Stomach (tissue), 9 donors: ENCODE results near the gene NLRC3. TPM values are rescaled to one million over a fixed set of nuclear protein-coding genes. Genes with fewer than 3 reads are reported as not detected.

ENCODE experiments used
- DNase-seq, 2 donors: peaks; one replicate each; pipeline versions ENCODE4 v3.0.0 to v3.0.0-alpha.2; 2013 to 2019
- H3K27ac ChIP-seq, 5 donors: fragments of 200-600 bp in 4 of 5; sonication (generic) in 4 of 5; one replicate each; pipeline ENCODE4 v1.5.1; 2013 to 2019; ENCODE audit warnings: mild to moderate bottlenecking in 1 of 5, moderate library complexity in 1 of 5
- H3K27me3 ChIP-seq, 3 donors: fragments of 200-600 bp; sonication (generic); one replicate each; pipeline ENCODE4 v1.5.1; 2017 to 2019; ENCODE audit warnings: mixed run types in 1 of 3
- H3K36me3 ChIP-seq, 4 donors: fragments of 200-600 bp; sonication (generic); 1 replicate in 3 of 4; 2 replicates in 1 of 4; pipeline ENCODE4 v1.5.1; 2016 to 2019
- H3K4me1 ChIP-seq, 4 donors: fragments of 200-600 bp; sonication (generic); one replicate each; pipeline ENCODE4 v1.5.1; 2016 to 2019
- H3K4me3 ChIP-seq, 4 donors: fragments of 200-600 bp; sonication (generic) in 3 of 4; one replicate each; pipeline ENCODE4 v1.5.1; 2016 to 2019; ENCODE audit warnings: mild to moderate bottlenecking in 1 of 4
- H3K9me3 ChIP-seq, 4 donors: fragments of 200-600 bp; sonication (generic); one replicate each; pipeline ENCODE4 v1.5.1; 2016 to 2019
- EP300 ChIP-seq: sonication (generic); formaldehyde crosslinking; IDR thresholded peaks from one replicate; pipeline ENCODE4 v1.6.1; 2017; ENCODE audit warnings: antibody characterized with exemption
- POLR2A ChIP-seq, 4 donors: fragments of 450-650 bp; IDR thresholded peaks; one replicate each; pipeline ENCODE4 v1.6.1; 2016; ENCODE audit warnings: antibody characterized with exemption in 4 of 4, control low read depth in 2 of 4, mild to moderate bottlenecking in 1 of 4, moderate library complexity in 1 of 4
- POLR2AphosphoS5 ChIP-seq, 3 donors: sonication (generic); formaldehyde crosslinking; IDR thresholded peaks; one replicate each; pipeline ENCODE4 v1.6.1; 2016; ENCODE audit warnings: antibody characterized with exemption in 3 of 3
- WGBS, 5 donors: extraction: QIAGEN DNeasy Blood & Tissue Kit in 3 of 5; methylation state at CpG; one replicate each; pipeline versions ENCODE4 v1.1.5 to v1.1.7; 2013 to 2018; 5-methylcytosine and 5-hydroxymethylcytosine counted together
- intact Hi-C: fragments of 100-400 bp; cut with DNase I; formaldehyde crosslinking; loops from one replicate; pipeline ENCODE4 v1.15.1; 2023; ENCODE audit warnings: low total_unique reads
- polyA plus RNA-seq, 3 donors: library from polyadenylated mRNA; stranded (reverse); fragments of 200-250 nt; gene quantifications; one replicate each; pipeline ENCODE4 v1.2.3, GENCODE V29; 2013
- total RNA-seq, 5 donors: library from RNA; depleted of rRNA; stranded (reverse); fragments of >200 nt; gene quantifications; one replicate each; pipeline versions ENCODE4 v1.1.0 to v1.2.3, GENCODE V29; 2014 to 2016
- TF ChIP-seq, protein P1 (sequence below), 7 experiments: fragments of 450-650 bp in 4 of 7; fragments of 200-600 bp in 3 of 7; sonication (generic) in 3 of 7; IDR thresholded peaks; one replicate each; pipeline ENCODE4 v1.5.1; 2016 to 2019; ENCODE audit warnings: antibody characterized with exemption in 7 of 7, control low read depth in 2 of 7, mild to moderate bottlenecking in 1 of 7
- donor health status: healthy with polysubstance abuse.
- donor health status: Bipolar disorder and iron deficiency.
- donor health status: healthy.

NLRC3 gene
- total and polyA plus RNA-seq, 8 donors, result 0.45 to 17.0 (median 1.7) TPM; not detected in 1

DNA sequence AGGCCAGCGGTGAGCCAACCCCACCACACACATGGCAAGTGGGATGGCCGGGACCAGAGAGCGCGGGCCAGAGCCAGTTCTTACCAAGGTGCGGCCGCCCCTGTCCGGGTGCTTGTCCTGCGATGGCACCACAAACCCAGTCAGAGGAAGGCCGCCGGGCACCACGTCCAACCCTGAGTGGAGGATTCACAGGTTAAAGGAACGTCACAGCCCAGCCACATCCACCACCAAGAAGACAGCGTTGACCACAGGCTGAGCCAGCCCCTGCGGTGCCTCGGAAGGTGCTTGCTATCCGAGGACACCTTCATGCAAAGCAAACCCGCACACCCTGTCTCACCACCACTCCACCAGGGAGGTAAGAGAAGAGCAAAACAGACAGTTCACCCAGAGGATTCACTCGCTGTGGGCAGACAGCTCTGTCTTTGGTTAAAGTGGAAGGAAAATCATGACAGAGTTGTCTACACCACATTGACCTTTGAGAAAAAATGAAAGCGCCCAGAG lies 18.4 kb upstream of the NLRC3 start:
- Histone ChIP-seq H3K9me3 (peaks cover 0 to 5% (median 2%) of the 10 kb centered on the region in 4 donors), H3K27me3 (no peaks in the 10 kb centered on the region), H3K4me1 (peaks cover 0 to 2% (median 0%) of the 10 kb centered on the region in 4 donors), H3K27ac (no peak overlapping the region), H3K36me3 (peaks cover 8 to 85% (median 49%) of the 10 kb centered on the region in 4 donors), H3K4me3 (no peak overlapping the region)
- intact Hi-C loops, result no loop called here
- TF ChIP-seq POLR2AphosphoS5 (IDR thresholded peaks at IDR 0.05) (no peak), EP300 (no peak), POLR2A (IDR thresholded peaks at IDR 0.05) (no peak)
- TF ChIP-seq, protein P1, sequence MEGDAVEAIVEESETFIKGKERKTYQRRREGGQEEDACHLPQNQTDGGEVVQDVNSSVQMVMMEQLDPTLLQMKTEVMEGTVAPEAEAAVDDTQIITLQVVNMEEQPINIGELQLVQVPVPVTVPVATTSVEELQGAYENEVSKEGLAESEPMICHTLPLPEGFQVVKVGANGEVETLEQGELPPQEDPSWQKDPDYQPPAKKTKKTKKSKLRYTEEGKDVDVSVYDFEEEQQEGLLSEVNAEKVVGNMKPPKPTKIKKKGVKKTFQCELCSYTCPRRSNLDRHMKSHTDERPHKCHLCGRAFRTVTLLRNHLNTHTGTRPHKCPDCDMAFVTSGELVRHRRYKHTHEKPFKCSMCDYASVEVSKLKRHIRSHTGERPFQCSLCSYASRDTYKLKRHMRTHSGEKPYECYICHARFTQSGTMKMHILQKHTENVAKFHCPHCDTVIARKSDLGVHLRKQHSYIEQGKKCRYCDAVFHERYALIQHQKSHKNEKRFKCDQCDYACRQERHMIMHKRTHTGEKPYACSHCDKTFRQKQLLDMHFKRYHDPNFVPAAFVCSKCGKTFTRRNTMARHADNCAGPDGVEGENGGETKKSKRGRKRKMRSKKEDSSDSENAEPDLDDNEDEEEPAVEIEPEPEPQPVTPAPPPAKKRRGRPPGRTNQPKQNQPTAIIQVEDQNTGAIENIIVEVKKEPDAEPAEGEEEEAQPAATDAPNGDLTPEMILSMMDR (IDR thresholded peaks at IDR 0.05), result no peak
- no peak for DNase-seq
- 89 to 97% (median 95%) methylated on average over 5 to 19 of the region's 19 CpGs for WGBS, 5 donors

DNA sequence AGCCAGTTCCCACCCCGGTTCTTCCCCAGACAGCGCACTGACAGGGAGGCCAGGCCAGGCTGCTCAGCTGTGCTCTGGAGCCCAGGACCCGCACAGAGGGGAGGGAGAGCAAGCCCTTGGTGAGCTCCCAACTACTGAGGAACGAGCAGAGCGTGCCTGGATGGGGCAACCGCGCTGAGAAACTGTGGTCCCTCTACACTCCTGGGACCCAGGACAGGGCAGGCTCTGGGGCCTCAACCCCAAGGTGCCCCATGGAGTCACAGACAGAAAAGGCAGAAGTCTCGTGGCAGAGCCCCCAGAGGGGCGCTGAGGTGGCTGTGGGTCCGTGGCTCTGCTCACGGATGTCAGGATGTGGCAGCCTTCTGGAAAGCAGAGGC lies 17.9 kb upstream of the NLRC3 start:
- peaks cover 5 to 85% (median 50%) of the 10 kb centered on the region in 4 donors for H3K36me3 ChIP-seq
- no peak for DNase-seq
- intact Hi-C loops, result no loop called here
- no peaks in the 10 kb centered on the region for H3K27me3 ChIP-seq
- H3K9me3 ChIP-seq, result peaks cover 0 to 4% (median 2%) of the 10 kb centered on the region in 4 donors
- TF ChIP-seq POLR2A (IDR thresholded peaks at IDR 0.05) (no peak), POLR2AphosphoS5 (IDR thresholded peaks at IDR 0.05) (no peak), EP300 (no peak)
- TF ChIP-seq, protein P1 (IDR thresholded peaks at IDR 0.05), result no peak
- H3K4me3 ChIP-seq, result no peak overlapping the region
- WGBS, 5 donors, result 91 to 96% (median 95%) methylated on average over 3 to 11 of the region's 11 CpGs
- H3K4me1 ChIP-seq, result peaks cover 0 to 7% (median 0%) of the 10 kb centered on the region in 4 donors
- H3K27ac ChIP-seq, result no peak overlapping the region

DNA sequence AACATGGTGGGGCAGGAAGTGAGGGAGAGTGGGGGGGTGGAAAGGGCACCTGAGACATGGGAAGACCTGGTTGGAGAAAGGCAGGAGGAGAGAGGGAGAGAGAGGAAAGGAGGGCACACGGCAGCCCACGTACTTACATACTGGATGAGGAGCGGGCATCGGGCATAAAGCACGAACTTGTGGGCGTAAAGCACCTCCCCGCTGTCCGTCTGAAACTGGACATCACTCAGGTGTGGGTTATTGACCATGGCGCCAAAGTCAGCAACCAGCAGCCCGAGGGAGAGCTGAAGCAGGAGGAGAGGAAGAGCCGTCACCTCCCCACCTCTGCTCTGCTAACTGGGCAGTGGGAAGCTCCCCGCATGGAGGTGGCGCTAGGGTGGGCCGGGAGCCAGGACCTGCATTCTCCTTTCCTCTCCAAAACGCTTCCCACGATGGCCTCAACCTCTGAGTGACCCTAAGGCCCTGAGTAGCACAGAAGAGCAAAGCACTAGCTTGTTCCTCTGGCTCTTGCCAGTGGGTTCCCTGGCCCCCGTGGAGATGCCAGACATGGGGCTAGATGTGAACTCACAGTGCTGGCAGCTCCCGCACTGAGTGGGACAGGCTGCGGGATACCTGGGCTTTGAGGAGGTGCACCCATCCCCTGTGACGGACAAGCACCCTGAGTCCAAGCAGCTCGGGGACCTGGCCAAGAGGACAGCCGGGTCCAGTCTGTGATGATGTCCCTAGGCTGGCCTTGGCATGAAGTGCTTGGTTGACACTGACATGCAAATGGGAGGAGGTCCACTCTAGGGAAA lies 17.3 kb upstream of the NLRC3 start:
- no peaks in the 10 kb centered on the region for H3K27me3 ChIP-seq
- H3K36me3 ChIP-seq, result peaks cover 3 to 85% (median 52%) of the 10 kb centered on the region in 4 donors
- no peak overlapping the region for H3K4me3 ChIP-seq
- no peak for DNase-seq
- H3K27ac ChIP-seq, result no peak overlapping the region
- H3K4me1 ChIP-seq, result peaks cover 0 to 12% (median 0%) of the 10 kb centered on the region in 4 donors
- TF ChIP-seq POLR2A (IDR thresholded peaks at IDR 0.05) (no peak), EP300 (no peak), POLR2AphosphoS5 (IDR thresholded peaks at IDR 0.05) (no peak)
- TF ChIP-seq, protein P1 (IDR thresholded peaks at IDR 0.05), result no peak
- intact Hi-C loops, result no loop called here
- H3K9me3 ChIP-seq, result no peaks in the 10 kb centered on the region
- 93 to 98% (median 95%) methylated on average over 22 of the region's 22 CpGs for WGBS, 5 donors

DNA sequence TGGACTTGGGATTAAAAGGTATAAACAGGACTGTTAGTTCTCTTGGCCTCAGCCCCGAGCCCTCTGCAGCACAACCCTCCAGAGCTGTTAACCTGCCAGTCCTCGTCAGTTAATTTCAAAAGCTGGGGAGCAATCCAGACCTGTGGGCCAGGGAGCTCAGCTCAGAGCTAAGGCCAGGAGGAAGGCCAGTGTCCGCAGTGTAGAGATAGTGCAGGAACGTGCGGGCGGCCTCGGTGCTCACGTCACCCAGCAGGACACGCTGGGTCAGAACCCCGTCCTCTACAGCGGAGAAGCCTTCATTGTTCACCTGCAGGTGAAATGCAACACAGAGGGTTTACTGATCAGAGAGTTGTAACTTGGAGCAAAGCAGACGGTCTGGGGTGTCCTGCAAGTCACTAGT lies 15.4 kb upstream of the NLRC3 start:
- peaks cover 3 to 82% (median 65%) of the 10 kb centered on the region in 4 donors for H3K36me3 ChIP-seq
- no peak overlapping the region for H3K27ac ChIP-seq
- H3K4me1 ChIP-seq, result peaks cover 0 to 12% (median 0%) of the 10 kb centered on the region in 4 donors
- H3K4me3 ChIP-seq, result no peak overlapping the region
- no peaks in the 10 kb centered on the region for H3K27me3 ChIP-seq
- TF ChIP-seq, protein P1 (IDR thresholded peaks at IDR 0.05), result no peak
- TF ChIP-seq EP300 (no peak), POLR2AphosphoS5 (IDR thresholded peaks at IDR 0.05) (no peak), POLR2A (IDR thresholded peaks at IDR 0.05) (no peak)
- intact Hi-C loops, result no loop called here
- WGBS, 5 donors, result 90 to 97% (median 95%) methylated on average over 12 of the region's 12 CpGs
- DNase-seq, result no peak
- no peaks in the 10 kb centered on the region for H3K9me3 ChIP-seq
